TTC549 (cell line): ENCODE measurements around the gene RALGAPA1.
"Not testable (repeated sequence)": the region's sequence is repeated elsewhere in the genome, so short reads cannot be mapped to it uniquely, and the experiment has no call there.

Experiments used
- FAIRE-seq: peaks from 2 replicates; lab custom pipeline; 2012; peaks lifted over from hg19 to GRCh38; lab: Jason Lieb, UNC

Gene RALGAPA1

GRCh38 chr14:35761922-35762321 is 47.2 kb downstream of the RALGAPA1 start:
- no peak for FAIRE-seq

DNA sequence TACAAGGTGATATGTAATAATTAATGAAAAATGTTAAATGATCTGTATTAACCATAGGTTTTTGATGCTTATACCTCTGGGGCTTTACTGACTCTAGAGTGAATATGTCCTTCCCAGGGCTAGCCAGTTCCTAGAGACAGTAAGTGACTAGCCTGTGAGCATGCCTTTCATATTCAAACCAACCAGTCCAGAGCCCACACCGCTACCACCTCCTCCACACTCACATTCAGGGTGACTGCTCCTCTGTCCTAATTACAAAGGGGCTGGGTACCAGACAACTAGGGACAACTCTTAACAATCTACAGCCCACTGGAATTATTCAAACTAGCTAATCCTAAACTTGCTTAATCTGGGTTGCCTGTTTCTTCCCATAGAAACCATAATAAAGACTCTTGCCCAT is 49.0 kb downstream of the RALGAPA1 start:
- no peak for FAIRE-seq

- FAIRE-seq = no peak
Measured at GRCh38 chr14:35758523-35759129, 50.5 kb downstream of the RALGAPA1 start.

- FAIRE-seq = no peak
Measured at GRCh38 chr14:35754671-35755070, 54.4 kb downstream of the RALGAPA1 start.

DNA sequence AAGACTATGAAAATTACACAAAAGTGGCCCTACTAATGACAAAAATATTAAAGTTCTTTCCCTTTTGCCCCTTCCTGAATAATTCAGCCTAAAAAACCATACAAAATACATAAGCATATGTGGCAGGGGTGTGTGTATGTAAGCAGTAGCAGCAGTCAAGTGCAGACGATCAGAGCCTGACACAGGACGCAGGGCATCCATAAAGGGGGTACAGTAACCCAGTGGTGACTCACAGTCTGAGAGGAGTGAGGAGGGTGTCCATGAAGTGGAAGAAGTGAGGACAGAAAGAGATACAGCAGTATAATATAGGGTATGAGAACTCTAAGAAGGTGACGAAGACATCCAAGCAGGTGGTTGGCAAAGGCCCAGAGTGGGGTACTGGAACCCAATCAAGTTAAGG is 56.7 kb downstream of the RALGAPA1 start:
- no peak for FAIRE-seq

DNA sequence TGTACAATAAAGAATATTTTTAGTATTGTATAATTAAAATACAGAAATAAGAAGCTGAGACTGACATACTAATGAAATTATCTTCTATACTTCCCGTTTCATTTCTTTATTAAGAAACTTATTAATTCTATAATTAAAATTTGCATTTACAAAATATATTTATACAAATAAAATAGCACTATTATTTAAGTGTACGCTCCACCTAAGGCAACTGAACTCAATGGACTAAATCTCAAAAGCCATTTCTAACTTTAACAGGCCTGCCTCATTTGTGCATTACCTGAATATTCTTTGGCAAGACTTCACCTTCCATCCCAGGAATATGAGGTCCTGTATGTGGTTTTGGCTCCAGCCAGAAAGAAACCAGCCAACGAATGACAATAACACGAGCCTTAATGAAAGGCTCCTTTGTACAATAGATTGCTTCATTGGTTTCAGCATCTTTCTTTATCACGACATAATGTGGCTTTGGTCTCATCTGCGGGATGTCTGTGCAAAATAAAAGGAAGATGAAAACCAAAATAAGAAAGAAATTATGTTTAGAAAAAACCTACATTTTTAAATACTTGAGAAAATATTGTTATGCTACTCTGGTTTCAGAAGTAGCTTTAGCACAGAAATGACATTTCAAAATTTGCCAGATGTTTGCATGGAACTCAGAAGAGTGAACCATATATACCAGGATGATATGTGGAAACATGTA is 58.7 kb downstream of the RALGAPA1 start:
- FAIRE-seq = no peak

- FAIRE-seq = no peak
Measured at GRCh38 chr14:35747379-35747778, 61.7 kb downstream of the RALGAPA1 start.

GRCh38 chr14:35742442-35742841 is 66.7 kb downstream of the RALGAPA1 start:
- no peak for FAIRE-seq

DNA sequence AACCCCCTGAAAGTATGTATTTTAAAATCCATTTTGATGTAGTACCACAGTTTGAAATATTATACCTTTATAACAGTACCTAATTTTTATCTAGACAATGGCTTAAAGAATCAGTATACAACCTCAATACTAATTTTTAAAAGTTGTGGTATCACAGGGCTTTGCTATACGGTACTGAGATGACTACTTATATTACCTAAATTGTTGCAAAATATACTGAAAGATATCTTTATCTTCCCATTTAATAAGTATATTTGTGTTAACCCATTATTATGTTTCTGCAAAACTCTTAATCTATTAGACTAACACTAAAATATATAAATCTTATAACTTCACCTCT is 67.1 kb downstream of the RALGAPA1 start:
- no peak for FAIRE-seq

- no peak for FAIRE-seq
Measured at GRCh38 chr14:35741345-35742031, 67.6 kb downstream of the RALGAPA1 start.

- no peak for FAIRE-seq
Measured at GRCh38 chr14:35740215-35740614, 68.9 kb downstream of the RALGAPA1 start.

DNA sequence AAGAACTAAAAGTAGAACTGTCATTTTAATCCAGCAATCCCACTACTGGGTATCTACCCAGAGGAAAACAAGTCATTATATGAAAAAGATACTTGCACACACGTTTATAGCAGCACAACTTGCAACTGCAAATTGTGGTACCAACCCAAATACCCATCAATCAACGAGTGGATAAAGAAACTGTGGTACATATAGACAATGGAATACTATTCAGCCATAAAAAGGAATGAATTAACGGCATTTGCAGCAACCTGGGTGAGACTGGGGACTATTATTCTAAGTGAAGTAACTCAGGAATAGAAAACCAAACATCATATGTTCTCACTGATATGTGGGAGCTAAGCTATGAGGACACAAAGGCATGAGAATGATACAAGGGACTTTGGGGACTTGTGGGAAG is 73.9 kb downstream of the RALGAPA1 start:
- not testable (repeated sequence) for FAIRE-seq

- not testable (repeated sequence) for FAIRE-seq
Measured at GRCh38 chr14:35733510-35733909, 75.6 kb downstream of the RALGAPA1 start.

GRCh38 chr14:35730871-35731270 is 78.2 kb downstream of the RALGAPA1 start:
- FAIRE-seq = no peak

DNA sequence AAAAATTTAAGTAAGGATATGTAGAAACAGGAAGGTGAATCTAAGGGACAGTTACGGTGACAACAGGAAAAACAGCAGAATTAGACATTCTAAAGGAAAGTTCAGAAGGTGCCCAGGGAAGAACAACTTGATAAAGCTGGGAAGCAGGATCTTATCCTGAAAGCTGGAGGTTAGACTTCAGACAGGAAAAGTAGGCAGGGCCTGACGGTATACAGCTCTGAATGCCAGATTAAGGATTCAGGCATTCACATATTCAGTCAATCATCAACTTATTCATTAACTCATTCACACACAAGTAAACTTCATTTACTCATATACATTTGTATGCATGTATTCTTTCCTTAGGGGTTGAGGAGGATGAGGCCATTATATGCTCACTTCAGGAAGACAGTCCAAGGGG is 81.3 kb downstream of the RALGAPA1 start:
- FAIRE-seq = no peak

DNA sequence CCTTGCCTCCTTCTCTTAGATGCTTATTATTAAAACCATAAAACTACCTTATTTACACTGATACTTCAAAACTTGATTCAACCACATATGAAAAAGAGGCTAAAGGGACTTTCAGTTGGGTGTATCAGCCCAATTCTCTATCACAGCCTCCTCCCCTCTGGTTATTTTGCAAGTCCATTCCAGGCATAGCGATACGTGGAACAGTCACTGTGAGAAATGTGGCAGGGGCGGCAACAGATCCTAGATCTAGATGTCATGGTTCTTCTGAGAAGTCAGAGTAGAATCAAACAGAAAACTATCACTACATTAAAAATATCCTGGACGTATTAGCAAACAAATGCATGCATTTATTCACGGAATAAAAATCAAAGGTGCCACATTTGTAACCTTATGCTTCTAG is 83.2 kb downstream of the RALGAPA1 start:
- no peak for FAIRE-seq

DNA sequence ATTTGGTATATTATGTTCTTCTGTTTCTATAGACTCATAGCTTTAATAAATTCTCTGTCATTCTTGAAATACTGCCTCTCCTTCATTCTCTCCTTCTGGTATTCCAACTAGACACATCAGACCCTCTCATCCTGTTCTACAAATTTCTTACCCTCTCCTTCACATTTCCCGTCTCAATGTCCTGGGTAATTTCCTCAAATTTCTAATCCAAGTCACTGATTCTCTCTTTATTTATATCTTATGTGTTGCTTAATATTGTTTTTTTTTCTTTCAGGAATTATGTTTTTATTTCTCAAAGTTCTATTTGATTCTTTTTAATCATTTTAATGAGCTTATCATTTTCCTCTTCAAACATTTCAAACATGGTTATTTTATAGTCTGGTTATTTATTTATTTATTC is 94.0 kb downstream of the RALGAPA1 start:
- no peak for FAIRE-seq

DNA sequence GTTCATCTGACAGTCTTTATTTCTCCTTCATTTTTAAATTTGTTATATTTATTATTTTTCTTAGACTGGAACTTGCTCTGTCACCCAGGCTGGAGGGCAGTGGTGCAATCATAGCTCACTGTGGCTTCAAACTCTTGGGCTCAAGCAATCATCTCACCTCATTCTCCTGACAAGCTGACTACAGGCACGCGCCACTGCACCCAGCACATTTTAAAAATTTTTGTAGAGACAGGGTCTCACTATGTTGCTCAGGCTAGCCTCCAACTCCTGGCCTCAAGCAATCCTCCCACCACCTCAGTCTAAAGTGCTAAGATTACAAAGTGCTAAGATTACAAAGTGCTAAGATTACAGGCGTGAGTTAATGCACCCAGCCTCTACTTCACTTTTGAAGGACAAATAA is 96.6 kb downstream of the RALGAPA1 start:
- FAIRE-seq = no peak

DNA sequence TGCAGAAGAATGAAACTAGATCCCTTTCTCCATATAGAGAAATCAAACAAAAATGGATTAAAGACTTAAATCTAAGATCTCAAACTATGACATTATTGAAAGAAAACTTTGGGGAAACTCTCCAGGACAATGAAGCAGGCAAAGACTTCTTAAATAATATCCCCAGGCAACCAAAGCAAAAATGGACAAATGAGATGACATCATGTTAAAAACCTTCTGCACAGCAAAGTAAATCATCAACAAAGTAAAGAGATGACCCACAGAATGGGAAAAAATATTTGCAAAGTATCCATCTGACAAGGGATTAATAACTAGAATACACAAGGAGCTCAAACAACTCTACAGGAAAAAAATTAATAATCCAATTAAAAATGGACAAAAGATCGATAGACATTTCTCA is 101.0 kb downstream of the RALGAPA1 start:
- FAIRE-seq = no peak

- no peak for FAIRE-seq
Measured at GRCh38 chr14:35705636-35706035, 103.5 kb downstream of the RALGAPA1 start.

DNA sequence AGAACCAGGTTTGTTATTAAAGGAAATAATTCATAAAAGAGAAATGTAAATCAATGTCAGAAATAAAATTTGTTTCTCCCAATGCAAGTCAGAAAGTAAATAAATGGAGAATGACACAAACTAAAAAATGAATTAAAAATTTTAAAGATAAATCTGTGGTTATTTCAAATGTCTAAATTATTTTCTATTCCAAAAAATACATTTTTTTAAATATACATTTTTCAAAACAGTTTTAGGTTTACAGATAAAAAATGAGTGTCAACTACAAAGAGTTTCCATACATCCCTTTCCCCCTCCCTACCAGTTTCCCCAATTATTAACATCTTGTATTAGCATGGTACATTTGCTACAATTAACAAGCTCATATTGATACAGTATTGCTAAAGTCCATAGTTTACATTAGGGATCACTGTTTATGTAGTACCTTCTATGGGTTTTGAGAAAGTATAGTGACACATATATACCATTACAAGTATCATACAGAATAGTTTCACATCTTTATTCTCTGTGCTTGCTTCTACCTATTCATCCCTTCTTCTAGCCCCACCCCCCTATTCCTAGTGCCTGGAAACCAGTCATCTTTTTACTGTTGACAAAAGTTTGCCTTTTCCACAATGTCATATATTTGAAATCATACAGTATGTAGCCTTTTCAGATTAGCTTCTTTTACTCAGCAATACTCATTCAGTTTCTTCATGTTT is 104.2 kb downstream of the RALGAPA1 start:
- peak; percentile 13 for FAIRE-seq

- no peak for FAIRE-seq
Measured at GRCh38 chr14:35701531-35701930, 107.6 kb downstream of the RALGAPA1 start.

GRCh38 chr14:35699791-35700444 is 109.2 kb downstream of the RALGAPA1 start:
- FAIRE-seq = no peak
